HG02763 (cell line): ENCODE data around the gene BOLA1.
"Not testable (repeated sequence)": the region's sequence is repeated elsewhere in the genome, so short reads cannot be mapped to it uniquely, and the experiment has no call there.

Source experiments
- ATAC-seq: cut with Tn5 transposase; IDR thresholded peaks from one replicate; pipeline ENCODE4 v1.9.1; 2021; ENCODE audit warnings: mild to moderate bottlenecking, moderate library complexity; ENCODE audit not compliant: unreplicated experiment

The BOLA1 gene

DNA sequence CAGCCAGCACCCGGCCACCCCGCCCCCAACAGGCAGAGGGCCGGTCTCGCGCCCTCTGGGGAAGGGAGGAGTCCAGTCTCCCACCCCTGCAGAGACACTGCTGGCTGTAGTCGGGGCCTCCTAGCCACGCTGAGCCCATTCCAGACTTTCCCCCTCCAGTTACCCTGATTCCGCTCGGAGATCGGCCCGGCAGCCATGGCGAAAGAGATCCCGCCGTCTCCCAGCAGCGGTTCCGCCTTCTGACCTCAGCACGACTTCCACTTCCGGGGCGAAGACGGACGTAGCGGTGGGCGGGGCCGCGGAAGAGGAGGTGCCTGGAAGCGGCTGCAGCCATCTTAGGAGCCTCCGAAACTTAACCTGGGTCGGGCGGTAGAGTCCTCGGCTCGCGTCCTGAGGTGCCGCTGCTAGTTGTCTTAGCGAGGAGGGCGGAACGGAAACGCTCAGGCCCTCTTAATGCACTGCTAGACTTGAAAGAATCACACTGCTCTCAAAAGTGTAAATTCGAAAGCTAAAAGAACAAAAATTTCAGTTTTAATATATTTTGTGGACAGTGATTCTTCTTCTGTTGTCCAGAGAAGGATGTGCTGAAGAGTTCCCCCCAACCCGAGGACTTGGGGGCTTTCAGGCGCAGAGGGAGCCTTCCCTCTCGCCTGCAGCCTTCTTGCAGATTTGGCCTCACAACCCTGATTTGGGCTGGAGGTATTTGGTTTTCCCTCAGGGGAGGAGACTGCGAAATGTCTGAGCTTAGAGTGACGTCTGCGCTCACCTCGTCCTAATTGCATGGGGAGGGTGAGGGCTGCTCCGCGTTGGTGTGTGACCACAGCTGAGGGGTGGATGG lies 28.4 kb downstream of the BOLA1 start, which contains the start of gene SF3B4:
SF3B4 (minus strand) TSS at position 241 of the 838 bp plus-strand sequence; CDS start at position 197, 44 bp downstream.
- ATAC-seq, result peak; percentile 91

DNA sequence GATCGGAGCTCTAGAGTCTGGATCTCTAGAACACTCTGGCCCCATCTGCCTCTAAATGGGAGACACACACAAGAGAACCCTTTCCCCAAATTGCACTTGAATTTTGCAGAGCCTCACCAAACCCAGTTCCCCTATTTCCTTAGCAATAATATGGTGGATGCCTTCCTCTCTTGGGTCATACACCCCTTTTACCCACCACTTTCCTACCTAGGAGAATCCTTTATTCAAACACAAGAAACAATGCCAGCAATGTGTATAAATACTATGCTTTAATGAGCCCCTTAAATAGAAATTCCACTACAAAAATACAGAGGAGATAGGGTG lies 29.0 kb downstream of the BOLA1 start:
- no peak for ATAC-seq

DNA sequence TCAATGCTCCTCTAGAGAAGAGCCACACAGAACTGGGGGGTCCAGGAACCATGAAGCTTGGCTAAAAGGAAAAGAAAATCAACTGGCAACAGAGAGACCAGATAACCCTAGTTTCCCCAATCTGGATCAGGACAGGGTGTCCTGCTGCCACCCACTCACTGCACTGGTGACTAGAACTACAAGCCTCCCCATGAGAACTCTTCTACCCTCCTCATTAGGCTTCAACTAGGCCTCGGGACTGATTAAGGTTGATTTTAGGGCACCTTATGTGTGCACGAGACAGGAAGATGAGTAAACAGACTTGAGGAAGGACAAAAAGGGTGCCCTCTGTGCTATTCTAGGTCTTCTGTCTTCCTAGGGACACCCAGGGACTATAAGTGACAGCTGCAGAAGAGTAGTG lies 30.5 kb downstream of the BOLA1 start:
- no peak for ATAC-seq

DNA sequence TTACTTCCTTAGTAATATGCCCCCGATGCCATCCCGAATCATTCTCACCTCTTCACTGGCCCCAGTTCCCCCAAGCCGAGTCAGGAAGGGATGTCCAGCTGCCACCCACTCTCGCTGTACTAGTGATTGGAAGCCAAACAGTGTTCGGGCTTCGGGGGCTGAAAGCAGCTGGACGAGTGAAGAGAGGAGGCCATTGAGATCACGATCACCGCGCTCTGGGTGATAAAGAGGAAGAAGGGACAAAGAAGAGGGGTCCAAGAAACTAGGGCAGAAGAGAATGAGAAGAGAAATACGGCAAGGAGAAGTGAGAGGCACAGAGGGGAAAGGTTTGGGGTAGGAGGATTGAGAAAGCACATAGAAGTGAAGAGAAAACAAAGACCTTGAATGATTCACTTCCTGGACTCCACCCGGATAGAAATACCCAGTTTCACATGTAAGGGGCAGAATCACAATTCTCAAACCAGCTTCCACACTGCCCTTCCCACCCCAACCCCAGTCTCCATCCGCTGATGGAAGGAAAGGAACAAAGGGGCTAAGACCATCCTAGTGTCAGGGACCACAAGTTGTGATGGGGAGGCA lies 31.9 kb downstream of the BOLA1 start:
- ATAC-seq, result no peak

GRCh38 chr1:149932474-149932873 lies 33.1 kb downstream of the BOLA1 start:
- ATAC-seq, result no peak

DNA sequence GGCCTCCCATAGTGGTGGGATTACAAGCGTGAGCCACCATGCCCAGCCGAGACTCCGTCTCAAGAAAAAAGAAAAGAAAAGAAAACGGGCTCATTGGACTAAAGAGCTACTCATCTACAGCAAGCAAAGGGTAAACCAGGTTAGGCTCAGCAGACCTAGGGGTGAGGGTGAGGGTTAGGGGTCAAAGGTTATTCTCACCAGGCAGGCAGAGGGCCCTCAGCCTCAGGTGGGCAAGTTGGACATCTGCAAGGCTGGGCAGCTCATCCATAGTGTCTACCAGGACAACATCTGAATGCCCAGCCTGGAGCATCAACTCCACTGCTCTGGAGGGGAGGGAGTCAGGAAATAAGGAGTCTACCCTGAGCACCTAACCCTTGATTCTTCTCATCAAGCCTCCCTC lies 33.8 kb downstream of the BOLA1 start:
- no peak for ATAC-seq

DNA sequence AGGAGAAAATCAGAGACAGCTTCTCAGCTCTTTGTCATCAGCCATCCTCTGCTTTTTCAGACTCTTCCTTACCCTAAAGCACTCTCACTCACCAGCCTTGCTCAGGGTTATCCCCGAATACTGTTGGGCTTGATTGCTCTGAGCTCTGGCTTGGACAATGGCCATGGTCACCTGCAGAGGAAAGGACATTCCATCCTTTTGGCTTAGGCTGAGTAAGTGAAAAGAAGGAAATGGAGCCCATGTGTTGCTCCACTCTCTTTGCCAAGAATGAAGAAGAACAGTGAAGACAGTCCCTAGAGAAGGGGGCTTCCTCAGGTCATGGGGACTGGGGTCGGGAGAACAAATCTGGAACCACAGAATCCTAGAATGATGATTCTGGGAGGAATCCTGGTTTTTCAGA lies 35.0 kb downstream of the BOLA1 start:
- no peak for ATAC-seq

DNA sequence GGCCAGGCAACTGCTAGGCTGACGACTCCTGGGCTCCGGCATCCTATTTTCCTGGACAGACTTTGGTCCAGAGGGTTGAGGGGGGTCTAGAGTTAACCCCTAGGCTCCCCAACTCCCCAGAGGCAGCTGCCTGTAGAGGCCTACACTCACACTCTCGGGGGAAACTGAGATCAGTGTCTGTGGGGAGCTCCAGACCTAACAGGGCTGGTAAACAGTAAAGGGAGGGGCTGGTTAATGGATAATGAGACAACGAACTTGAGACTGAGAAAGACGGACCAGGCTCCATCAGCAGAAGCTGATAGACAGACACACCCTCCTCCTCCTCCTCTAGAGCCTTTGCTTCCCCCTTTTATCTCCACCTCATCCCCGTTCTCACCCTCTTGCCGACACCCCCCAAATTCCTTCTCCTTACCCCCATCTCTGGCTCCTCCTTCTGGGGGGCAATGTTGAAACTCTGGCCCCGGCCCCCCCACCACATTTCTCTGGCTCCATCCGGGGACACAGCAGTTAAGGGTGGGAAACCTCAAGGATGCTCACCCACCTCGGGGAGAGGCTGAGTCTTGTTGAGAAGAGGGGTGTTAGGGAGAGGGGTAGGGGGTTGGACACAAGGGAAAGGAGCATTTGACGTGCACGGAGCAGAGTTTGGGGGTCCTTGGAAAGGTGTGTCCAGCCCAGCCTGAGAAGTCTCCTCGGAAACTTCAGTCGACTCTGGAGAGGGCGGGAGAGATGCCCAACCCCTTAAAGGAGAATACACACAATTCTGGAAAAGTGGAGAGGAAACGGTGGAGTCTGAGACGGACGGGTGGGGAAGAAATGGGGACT lies 37.0 kb downstream of the BOLA1 start, which contains the start of gene MTMR11:
MTMR11 (minus strand) TSS at position 710 of the 822 bp plus-strand sequence; CDS start at position 478, 232 bp downstream.
- ATAC-seq, result no peak

GRCh38 chr1:149936992-149937705 lies 37.8 kb downstream of the BOLA1 start:
- no peak for ATAC-seq

GRCh38 chr1:149937759-149938158 lies 38.4 kb downstream of the BOLA1 start:
- ATAC-seq, result no peak

DNA sequence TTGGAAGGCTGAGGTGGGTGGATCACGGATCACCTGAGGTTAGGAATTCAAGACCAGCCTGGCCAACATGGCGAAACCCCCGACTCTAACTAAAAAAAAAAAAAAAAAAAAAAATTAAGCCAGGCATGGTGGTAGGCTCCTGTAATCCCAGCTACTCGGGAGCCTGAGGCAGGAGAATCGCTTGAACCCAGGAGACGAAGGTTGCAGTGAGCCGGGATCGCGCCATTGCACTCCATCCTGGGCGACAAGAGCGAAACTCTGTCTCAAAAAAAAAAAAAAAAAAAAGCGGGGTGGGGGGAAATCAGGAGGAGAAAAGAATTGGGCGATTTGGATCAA lies 39.3 kb downstream of the BOLA1 start:
- not testable (repeated sequence) for ATAC-seq

DNA sequence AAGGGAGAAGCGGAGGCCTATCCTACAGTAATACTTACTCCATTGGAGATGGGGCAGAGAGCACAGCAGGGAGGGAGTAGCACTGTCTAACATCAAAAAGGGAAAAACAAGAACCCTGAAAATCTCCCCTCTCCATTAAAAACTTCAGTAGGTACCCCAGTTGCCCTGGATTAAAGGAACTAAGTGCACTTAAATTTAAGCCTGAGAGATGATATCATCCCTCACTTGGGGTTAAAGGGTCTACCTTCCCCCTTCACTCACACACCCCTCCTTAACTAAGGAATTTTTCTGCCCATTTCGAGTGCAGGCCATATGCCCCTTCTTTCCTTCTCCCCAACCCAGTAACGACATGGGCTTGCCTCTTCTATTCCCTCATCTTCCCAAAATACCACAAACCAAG lies 41.1 kb downstream of the BOLA1 start:
- no peak for ATAC-seq

GRCh38 chr1:149942207-149942606 lies 42.8 kb downstream of the BOLA1 start:
- no peak for ATAC-seq

DNA sequence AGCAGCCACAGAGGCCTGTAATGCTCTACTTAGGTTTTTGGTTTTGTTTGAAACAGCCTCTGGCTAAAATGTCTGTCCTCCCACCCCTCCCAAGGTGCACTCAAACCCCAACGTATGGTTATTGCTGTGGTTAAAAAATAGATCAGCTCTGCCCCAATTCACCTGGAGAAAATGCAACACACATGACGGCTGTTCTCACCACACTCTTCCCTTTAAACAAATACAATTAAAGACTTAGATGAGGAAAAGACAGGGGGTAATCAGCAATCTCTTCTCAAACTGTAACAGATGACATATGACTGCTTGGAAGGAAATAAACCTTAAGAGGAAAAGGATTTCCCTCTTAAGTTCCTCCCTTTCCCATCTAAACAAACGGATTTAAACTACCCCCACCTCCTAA lies 43.5 kb downstream of the BOLA1 start:
- no peak for ATAC-seq

DNA sequence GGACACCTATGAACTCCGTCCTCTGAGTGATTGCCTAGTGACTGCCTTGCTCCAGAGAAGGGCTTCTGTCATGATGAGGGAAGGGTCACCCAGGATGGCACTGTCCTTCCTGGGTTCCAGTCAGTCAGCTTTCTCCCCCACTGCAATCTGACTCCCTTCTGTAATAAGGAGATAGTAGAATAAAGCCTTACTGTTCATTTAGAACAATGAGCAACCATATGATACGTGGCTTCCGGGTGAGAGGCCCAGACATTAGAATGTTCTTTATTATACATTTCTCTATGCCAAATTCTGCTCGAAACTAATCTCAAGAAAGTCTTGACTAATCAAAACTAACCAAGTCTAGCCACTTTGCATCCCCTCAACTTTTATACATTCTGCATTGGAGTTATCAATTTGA lies 45.8 kb downstream of the BOLA1 start:
- ATAC-seq, result no peak

DNA sequence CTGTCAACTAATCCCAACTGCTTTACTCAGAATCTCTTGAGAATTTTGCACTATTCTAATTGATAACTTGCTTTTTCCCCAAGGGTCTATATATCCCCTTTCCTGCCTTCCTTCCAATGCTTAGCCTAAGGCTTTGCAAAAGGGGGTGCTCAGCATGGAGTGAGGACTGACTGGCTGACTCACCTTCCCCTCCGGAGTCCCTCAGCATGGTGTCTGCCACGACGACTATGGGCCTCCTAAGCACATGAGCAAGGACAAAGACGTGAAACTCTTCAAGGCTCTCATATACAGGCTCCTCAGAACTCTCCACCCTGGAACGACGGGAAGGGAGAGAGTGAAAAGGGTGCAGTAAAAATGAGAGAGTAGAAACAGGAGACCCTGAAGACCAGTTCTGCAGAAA lies 50.5 kb downstream of the BOLA1 start:
- ATAC-seq, result no peak
